SKM-1 (cell line): ENCODE results near the gene NAPB.

Experiments
- DNase-seq: peaks from one replicate; lab custom pipeline; 2025; ENCODE audit not compliant: unreplicated experiment; lab: John Stamatoyannopoulos, UW

Gene NAPB

DNA sequence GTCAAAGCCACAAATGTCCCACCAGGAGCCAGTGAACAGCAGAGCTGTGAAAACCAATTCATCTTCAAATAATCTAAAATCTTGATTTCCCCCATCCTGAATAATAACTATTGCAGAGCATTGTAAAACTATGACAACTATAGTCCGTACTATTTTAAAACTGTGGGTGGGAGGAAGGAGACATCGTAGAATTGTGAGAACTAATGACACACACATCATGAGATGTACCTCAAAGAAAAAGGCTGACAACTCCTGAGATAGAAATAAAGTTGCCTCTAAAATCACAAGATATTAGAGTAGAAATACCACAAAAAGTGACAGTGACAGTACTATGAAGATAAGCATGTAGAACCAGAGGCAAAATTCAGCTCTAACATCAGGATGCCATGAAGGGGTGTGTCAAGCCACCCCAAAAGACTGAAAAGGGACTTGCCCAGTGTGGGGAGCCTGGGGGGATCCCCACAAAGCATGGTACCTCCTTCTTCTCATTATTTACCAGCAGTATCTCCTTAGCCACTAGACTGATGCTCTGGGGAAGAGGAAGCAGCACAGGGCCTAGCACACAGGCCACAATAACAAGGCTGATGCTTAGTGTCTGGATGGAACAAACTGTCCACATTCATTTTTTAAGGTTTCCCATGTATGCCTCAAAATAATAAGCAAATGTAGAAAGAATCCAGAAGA is 13.4 kb downstream of the NAPB start:
- no peak for DNase-seq

DNA sequence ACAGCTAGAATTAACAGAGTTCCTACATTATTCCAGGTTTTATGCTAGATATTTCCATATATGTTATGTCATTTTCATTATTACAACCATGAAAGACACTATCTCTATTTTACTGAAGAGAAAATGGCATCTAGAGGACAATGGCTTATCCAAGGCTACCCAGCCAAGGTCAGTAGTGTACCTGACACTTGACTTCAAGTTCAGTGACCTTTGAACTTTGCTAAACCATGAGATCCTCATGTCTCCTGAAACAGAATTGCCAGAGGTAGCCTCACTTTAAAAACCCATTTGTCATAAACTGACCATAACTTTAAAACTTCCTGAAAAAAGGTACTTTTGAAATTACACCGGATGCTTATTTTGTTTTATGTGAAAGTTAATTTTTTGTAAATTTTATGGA is 14.4 kb downstream of the NAPB start:
- no peak for DNase-seq

- DNase-seq, result no peak
Measured at GRCh38 chr20:23404196-23404595, 17.1 kb downstream of the NAPB start.

DNA sequence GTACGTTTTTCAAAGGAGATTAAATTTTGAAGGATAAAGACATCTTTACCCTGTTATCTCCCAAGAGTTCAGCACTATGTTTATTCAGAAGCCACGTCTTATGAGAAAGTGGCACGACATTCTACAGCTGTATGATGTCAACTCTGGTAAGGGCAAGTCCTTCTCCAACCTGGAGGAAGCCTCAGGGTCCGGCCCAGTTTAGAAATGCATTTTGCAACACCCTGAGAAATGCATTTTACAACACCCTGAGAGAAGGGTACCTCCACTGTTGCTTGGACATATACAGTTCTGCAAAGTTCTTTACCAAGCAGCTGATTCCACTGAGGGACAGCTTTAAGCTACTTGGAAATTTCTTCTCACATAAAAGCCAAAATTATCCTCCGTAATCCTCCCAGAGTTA is 17.5 kb downstream of the NAPB start:
- DNase-seq, result no peak

GRCh38 chr20:23401051-23401450 is 20.2 kb downstream of the NAPB start:
- DNase-seq, result no peak

GRCh38 chr20:23399568-23400241 is 21.6 kb downstream of the NAPB start:
- no peak for DNase-seq

DNA sequence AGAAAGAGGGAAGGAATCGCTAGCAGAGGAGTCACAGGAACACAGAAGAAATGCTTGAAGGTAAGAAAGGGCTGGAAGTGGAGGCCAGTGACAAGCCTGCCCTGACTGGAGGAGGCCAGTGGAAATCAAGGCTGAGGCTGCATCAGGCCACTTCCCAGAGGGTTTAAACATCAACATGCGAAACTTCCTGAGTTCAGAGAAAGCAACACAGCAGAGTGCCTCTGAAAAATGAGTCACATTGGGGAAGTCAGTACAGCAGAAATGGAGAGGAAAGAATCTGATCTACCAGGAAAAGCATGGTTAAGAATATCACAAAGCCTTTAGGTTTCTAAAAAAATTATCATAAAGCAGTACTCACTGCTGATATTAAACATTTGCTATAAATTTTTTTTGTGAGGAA is 23.3 kb downstream of the NAPB start:
- no peak for DNase-seq

DNA sequence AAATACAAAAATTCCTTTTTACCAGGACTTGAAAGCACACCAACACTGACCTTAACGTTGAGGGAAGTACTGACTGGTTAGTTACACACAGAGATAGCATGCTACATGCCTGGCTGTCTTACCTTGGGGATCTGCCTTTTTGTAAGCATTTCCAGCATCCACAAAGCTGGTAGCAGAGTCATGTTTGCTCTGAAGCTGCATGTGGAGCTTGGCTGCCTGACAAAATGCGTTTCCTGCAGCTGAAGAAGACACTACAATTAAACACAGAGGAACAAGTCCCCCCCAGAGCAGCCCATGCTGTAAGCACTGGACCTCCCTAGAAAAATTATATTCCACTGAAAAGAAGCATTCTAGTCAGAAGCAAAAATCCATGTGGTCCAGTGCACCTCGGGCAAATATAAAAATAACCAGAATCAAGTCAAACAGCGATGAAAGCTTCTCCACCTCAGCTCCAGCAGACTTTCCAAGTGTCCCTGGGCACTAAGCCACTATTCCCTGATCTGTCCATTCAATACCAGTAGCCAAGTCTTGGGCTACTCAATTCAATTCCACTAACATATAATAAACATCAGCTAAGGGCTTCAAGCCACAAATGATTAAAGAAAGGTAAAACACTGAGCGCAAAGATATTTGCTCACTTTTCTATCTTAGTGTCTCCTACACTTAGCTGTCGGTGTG is 24.2 kb downstream of the NAPB start:
- no peak for DNase-seq

DNA sequence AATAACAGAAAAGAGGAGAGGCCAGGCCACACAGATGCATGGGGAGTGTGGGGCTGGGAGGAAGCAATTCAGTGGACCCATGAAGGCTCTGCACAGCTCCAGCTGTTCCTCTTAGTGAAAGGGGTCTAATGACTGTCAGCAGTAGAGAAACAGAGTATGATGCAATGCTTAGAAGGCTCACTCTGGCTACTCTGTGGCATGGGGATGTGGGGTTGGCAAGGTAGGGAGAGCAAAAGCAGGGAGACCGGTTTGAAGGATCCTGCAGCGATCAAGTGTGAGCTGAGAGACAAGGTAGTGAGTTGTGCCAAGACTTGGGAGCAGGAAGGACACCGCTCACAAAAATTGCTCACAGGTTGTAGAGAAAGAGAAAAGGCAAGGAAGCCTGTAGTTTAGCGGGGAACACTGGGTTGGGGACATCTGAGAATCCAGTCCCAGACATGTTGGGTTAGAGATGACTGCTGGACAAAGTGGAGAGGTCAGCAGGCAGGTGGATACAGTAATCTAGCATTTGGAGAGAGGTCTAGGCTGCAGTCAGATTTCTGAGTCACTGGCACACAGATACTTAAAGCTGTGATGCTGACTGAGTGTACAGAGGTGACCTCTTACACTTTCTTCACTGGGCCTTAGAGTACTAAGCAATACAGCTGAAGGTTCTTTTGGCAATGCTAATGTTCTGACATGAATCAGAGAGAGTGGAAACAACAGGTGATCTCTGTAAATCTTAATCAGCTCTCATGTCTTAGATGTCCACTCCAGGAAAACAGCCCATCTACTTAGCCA is 27.1 kb downstream of the NAPB start:
- no peak for DNase-seq

DNA sequence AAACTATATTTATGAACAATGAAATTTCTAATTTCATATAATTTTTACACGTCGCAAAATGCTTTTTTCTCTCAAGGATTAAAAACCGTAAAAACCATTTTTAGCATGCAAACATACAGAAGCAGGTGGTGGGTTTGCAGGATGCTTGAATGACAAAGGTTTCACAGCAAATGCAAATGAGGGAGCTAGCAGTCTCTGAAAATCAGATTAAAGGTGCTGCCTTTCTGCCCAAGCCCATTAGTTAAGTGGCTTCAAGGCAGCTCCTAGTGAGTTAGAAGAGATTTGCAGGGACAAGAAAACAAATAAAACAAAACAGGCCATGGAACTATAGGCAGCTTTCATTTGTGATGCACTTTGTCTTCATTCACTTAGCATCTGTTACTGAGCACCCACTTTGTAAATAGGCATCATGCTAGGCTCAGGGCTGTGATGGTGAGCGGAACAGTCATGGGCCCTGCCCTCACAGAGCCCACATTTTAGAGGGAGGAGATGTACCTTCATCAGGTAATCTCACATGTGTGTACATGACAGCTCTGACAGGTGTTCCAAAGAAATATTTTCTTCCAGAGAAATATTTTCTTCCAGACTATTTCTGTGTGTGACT is 29.5 kb downstream of the NAPB start:
- DNase-seq, result no peak

DNA sequence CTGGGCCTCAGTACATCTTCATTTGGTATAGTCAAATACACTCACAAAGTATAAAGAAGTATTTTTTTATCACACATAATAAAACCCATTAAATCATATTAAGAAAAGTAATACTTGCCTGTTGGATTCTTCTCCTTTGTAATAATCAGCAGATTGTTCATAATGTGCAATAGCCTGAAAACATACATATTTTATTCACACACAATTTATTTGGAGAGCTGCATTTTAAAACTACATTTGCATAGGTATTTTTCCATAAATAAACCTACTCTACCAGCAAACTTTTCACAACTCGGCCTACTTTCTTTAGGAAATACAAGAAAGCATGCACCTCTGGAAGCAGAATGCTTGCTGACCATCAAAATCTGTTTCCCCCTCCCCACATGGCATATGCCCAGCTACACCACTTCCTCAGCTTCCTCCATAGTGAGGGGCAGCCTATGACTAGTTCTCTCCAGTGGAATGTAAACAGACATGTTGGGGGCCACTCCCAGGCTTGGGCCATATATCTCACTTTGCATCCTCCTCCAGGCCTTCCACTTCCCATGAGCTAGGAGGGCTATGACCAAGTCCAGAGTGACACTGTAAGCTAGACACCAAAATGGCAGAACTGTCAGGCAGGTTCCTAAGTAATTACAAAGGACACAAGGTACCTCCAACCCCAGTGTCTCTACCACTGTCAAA is 31.1 kb downstream of the NAPB start:
- DNase-seq, result no peak

GRCh38 chr20:23387118-23387443 is 34.2 kb downstream of the NAPB start:
- DNase-seq, result no peak

DNA sequence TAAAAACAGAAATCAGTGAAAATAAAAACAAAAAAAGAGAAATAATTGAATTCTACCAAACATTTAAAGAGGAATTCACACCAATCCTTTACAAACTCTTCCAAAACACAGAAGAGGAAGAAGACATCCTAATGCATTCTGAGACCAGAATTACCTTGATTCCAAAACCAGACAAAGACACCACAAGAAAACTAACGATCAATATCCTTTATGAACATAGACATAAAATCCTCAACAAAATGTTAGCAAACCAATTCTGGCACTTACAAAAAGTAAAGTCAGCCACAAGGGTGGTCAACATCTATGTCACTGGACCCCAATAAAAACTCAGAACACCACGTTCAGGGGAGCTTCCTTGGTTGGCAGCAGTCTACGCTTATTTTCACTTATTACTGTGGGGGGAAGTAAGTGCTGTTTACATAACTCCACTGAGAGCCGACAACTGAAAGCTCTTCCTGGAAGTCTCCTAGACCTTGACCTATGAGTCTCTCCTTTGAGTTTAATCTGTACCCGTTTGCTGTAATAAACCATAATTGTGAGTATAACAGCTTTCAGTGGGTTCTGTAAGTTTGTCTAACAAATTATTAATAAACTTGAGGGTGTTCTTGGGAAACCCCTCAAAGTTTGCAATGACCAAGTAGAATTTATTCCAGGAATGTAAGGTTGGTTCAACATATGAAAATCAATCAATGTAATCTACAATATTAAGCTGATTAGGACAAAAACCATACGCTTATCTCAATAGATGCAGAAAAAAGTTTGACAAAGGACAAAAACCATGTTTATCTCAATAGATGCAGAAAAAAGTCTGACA is 34.8 kb downstream of the NAPB start:
- no peak for DNase-seq

DNA sequence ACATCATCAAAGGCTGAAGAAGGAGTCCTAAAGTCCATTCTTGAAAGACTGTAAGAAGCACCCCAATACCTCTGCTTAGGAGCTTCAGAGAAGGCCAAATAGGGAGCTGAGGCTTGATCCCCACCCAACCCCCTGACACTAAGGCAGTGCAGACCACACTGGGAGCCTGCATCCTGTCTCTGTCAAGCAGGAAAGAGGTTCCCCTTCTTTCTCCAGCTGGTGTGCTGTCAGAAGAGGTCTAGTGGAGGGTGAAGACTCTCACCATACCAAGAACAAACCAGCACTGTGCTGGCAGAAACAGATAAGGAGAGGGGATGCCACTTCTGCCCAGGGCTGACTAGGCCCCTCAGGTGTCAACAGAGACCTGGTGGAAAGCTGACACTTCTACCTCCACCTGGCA is 39.4 kb downstream of the NAPB start:
- DNase-seq, result no peak

DNA sequence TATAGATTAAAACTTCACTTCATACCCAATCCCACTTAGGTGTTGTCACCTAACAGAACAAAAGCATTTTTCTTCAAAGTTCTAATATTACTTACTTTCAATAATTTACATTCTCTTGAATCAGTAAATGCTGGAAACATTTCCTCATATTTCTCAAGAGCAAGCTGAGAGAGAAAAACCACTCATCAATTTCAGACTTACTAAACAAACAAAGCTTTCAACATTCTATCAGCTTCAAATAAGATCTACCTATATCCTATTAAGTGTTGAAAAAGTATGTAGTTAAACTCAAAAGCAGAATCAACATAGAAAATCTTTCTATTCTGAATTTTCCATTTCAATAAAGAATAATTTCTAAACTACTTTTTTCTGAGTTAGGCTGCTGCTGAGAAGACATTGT is 41.5 kb downstream of the NAPB start:
- DNase-seq, result no peak

DNA sequence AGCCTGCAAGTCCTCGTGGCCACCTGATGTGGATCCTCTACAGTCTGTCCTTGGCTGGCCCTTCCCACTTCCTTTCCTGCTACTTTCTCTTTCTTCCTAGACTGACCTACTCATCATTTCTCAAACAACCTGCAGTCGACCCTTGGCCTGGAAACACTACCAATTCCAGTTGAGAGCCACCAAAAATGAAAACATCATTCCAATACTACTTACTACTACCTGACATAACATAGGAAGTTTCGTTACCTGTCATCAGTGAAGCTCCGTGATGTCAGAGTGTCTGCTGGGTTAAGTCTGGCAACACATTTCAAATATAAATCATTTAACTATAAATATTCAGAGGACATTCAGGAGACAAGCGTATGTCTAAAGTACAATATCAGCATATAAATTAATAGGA is 45.5 kb downstream of the NAPB start:
- DNase-seq, result no peak

GRCh38 chr20:23374441-23374840 is 46.8 kb downstream of the NAPB start:
- DNase-seq, result no peak

- DNase-seq, result no peak
Measured at GRCh38 chr20:23371496-23371895, 49.8 kb downstream of the NAPB start.

DNA sequence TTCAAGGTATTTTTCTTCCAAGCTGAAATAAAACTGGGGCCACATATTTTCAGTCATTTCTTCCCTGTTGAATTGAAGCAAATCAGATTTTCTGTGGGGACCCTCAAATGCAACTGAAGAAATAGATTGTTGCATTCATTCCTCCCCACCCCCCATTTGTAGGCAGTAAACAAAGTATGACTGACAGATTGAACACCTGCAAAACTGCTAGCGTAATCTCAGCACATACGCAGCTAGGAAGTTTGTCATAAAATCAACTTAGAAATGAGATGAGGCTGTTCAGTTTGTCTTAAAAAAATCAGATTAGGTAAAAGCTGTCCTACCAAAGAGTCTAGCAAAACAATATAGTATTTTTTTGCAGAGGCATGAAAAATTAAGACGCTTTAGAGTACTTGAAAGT is 50.4 kb downstream of the NAPB start:
- no peak for DNase-seq

DNA sequence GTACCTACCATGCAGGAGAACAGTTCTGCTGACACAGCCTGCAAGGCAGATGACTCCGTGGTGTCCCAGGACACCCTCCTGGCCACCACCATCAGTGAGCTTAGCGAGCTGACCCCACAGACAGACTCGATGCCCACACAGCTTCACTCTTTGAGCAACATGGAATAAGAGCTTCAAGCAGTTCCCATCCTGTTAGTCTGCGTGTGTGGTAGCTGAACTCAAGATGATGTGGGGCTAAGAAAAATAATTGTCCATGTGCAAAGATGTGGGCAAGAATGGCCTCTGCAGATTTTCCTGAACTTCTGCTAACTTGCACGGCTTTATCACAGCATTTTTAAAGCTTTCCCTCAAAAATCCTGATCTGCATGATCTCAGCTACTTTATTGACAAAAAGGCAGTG is 51.0 kb downstream of the NAPB start:
- no peak for DNase-seq
